Measurements from ENCODE around the gene ZNF609. TPM values are rescaled to one million over a fixed set of nuclear protein-coding genes. Genes with fewer than 3 reads are reported as not detected.
"Not testable (repeated sequence)": the region's sequence is repeated elsewhere in the genome, so short reads cannot be mapped to it uniquely, and the experiment has no call there.

Gene ZNF609
- total RNA-seq, 1 donor from 2014 or later: 80.5 TPM

GRCh38 chr15:64490598-64491259 lies 30.4 kb downstream of the ZNF609 start:
- DNase-seq: no peak
- no peaks in the 10 kb centered on the region for H3K9me3 Mint-ChIP-seq (ENCODE audit: unreplicated experiment)
- H3K36me3 Mint-ChIP-seq (ENCODE audit: unreplicated experiment): no peaks in the 10 kb centered on the region
- H3K27ac Mint-ChIP-seq (ENCODE audit: unreplicated experiment): no peak overlapping the region
- peaks cover 5% of the 10 kb centered on the region for H3K4me1 Mint-ChIP-seq (ENCODE audit: low read depth, unreplicated experiment)
- TF ChIP-seq, protein P1, sequence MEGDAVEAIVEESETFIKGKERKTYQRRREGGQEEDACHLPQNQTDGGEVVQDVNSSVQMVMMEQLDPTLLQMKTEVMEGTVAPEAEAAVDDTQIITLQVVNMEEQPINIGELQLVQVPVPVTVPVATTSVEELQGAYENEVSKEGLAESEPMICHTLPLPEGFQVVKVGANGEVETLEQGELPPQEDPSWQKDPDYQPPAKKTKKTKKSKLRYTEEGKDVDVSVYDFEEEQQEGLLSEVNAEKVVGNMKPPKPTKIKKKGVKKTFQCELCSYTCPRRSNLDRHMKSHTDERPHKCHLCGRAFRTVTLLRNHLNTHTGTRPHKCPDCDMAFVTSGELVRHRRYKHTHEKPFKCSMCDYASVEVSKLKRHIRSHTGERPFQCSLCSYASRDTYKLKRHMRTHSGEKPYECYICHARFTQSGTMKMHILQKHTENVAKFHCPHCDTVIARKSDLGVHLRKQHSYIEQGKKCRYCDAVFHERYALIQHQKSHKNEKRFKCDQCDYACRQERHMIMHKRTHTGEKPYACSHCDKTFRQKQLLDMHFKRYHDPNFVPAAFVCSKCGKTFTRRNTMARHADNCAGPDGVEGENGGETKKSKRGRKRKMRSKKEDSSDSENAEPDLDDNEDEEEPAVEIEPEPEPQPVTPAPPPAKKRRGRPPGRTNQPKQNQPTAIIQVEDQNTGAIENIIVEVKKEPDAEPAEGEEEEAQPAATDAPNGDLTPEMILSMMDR (IDR thresholded peaks at IDR 0.05; ENCODE audit: partially characterized antibody, unreplicated experiment): no peak
- H3K4me3 Mint-ChIP-seq (ENCODE audit: unreplicated experiment): no peak overlapping the region
- no peaks in the 10 kb centered on the region for H3K27me3 Mint-ChIP-seq (ENCODE audit: unreplicated experiment)

DNA sequence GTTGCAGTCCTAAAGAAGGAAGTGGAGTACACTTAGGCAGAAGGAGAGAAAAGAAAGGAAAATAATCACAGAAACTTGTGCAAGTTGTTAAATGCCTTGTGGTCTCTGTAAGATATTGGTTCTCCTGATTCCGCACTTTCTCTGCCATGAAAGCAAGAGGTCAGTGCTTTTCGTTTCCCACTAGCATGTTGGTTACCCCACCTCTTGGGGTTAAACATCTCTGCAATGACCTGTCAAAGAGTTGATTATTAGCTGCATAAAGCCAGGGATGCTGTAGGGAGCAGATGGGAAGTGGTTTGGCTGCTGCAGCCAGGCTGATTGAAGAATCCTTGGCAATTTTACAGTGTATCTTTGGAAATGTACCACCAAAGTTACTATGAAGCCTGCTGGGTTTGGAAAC lies 33.3 kb downstream of the ZNF609 start:
- no peak for DNase-seq
- peaks cover 14% of the 10 kb centered on the region for H3K4me1 Mint-ChIP-seq (ENCODE audit: low read depth, unreplicated experiment)
- no peaks in the 10 kb centered on the region for H3K9me3 Mint-ChIP-seq (ENCODE audit: unreplicated experiment)
- H3K27ac Mint-ChIP-seq (ENCODE audit: unreplicated experiment): no peak overlapping the region
- H3K27me3 Mint-ChIP-seq (ENCODE audit: unreplicated experiment): no peaks in the 10 kb centered on the region
- no peaks in the 10 kb centered on the region for H3K36me3 Mint-ChIP-seq (ENCODE audit: unreplicated experiment)
- TF ChIP-seq, protein P1 (IDR thresholded peaks at IDR 0.05; ENCODE audit: partially characterized antibody, unreplicated experiment): no peak
- H3K4me3 Mint-ChIP-seq (ENCODE audit: unreplicated experiment): no peak overlapping the region

DNA sequence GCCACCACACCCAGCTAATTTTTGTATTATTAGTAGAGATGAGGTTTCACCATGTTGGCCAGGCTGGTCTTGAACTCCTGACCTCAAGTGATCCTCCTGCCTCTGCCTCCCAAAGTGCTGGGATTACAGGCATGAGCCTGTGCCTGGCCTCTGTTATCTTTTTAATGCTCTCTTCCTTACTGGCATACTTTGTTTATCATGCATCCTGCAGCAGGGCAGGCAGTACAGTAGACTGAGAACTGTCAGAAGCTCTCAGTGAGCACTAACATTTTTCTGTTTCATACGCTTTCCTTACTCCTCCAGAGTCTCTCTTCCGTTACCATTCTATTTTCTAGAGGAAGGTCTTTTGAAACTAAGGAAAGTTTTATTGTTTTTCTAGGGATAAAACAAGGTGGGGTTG lies 35.6 kb downstream of the ZNF609 start:
- not testable (repeated sequence) for H3K4me3 Mint-ChIP-seq (ENCODE audit: unreplicated experiment); H3K27ac Mint-ChIP-seq (ENCODE audit: unreplicated experiment); H3K9me3 Mint-ChIP-seq (ENCODE audit: unreplicated experiment); H3K27me3 Mint-ChIP-seq (ENCODE audit: unreplicated experiment); H3K36me3 Mint-ChIP-seq (ENCODE audit: unreplicated experiment); DNase-seq
- peaks cover 38% of the 10 kb centered on the region for H3K4me1 Mint-ChIP-seq (ENCODE audit: low read depth, unreplicated experiment)

GRCh38 chr15:64500695-64501395 lies 40.5 kb downstream of the ZNF609 start:
- no peak for DNase-seq
- TF ChIP-seq, protein P1 (IDR thresholded peaks at IDR 0.05; ENCODE audit: partially characterized antibody, unreplicated experiment): no peak
- Mint-ChIP-seq H3K4me1 (ENCODE audit: low read depth, unreplicated experiment) (peaks cover 60% of the 10 kb centered on the region), H3K27me3 (ENCODE audit: unreplicated experiment) (peaks cover 6% of the 10 kb centered on the region), H3K4me3 (ENCODE audit: unreplicated experiment) (peak overlapping the region; percentile 70), H3K27ac (ENCODE audit: unreplicated experiment) (peak overlapping the region; percentile 97), H3K9me3 (ENCODE audit: unreplicated experiment) (peaks cover 11% of the 10 kb centered on the region), H3K36me3 (ENCODE audit: unreplicated experiment) (peaks cover 3% of the 10 kb centered on the region)

GRCh38 chr15:64501396-64501715 lies 41.0 kb downstream of the ZNF609 start:
- H3K4me3 Mint-ChIP-seq (ENCODE audit: unreplicated experiment): peak overlapping the region; percentile 25
- H3K4me1 Mint-ChIP-seq (ENCODE audit: low read depth, unreplicated experiment): peaks cover 60% of the 10 kb centered on the region
- peaks cover 3% of the 10 kb centered on the region for H3K36me3 Mint-ChIP-seq (ENCODE audit: unreplicated experiment)
- peaks cover 6% of the 10 kb centered on the region for H3K27me3 Mint-ChIP-seq (ENCODE audit: unreplicated experiment)
- TF ChIP-seq, protein P1 (IDR thresholded peaks at IDR 0.05; ENCODE audit: partially characterized antibody, unreplicated experiment): no peak
- peak overlapping the region; percentile 97 for H3K27ac Mint-ChIP-seq (ENCODE audit: unreplicated experiment)
- DNase-seq: peak; percentile 39
- peaks cover 11% of the 10 kb centered on the region for H3K9me3 Mint-ChIP-seq (ENCODE audit: unreplicated experiment)

Data from glutamatergic neuron (in vitro differentiated cells).